ENCODE measurements around the gene MMD2.

The MMD2 gene

GRCh38 chr7:4943297-4943696 is 15.7 kb downstream of the MMD2 start:
- H3K4me3 ChIP-seq (ENCODE audit: control insufficient read depth, low read depth, low read length): no peak overlapping the region
- TF ChIP-seq CTCF (conservative IDR thresholded peaks at IDR 0.05; ENCODE audit: control insufficient read depth, insufficient read depth, low read depth, low read length): no peak
- no peak for DNase-seq (ENCODE audit: low read depth)

GRCh38 chr7:4939971-4940728 is 18.8 kb downstream of the MMD2 start:
- no peak overlapping the region for H3K4me3 ChIP-seq (ENCODE audit: control insufficient read depth, low read depth, low read length)
- no peak for DNase-seq (ENCODE audit: low read depth)
- TF ChIP-seq CTCF (conservative IDR thresholded peaks at IDR 0.05; ENCODE audit: control insufficient read depth, insufficient read depth, low read depth, low read length): no peak

GRCh38 chr7:4937411-4937810 is 21.6 kb downstream of the MMD2 start:
- TF ChIP-seq CTCF (conservative IDR thresholded peaks at IDR 0.05; ENCODE audit: control insufficient read depth, insufficient read depth, low read depth, low read length): no peak
- DNase-seq (ENCODE audit: low read depth): no peak
- H3K4me3 ChIP-seq (ENCODE audit: control insufficient read depth, low read depth, low read length): no peak overlapping the region

GRCh38 chr7:4934419-4935025 is 24.5 kb downstream of the MMD2 start:
- DNase-seq (ENCODE audit: low read depth): no peak
- TF ChIP-seq CTCF (conservative IDR thresholded peaks at IDR 0.05; ENCODE audit: control insufficient read depth, insufficient read depth, low read depth, low read length): no peak

GRCh38 chr7:4931943-4932342 is 27.0 kb downstream of the MMD2 start:
- DNase-seq (ENCODE audit: low read depth): no peak
- H3K4me3 ChIP-seq (ENCODE audit: control insufficient read depth, low read depth, low read length): no peak overlapping the region
- no peak for TF ChIP-seq CTCF (conservative IDR thresholded peaks at IDR 0.05; ENCODE audit: control insufficient read depth, insufficient read depth, low read depth, low read length)

More at GRCh38 chr7:4934419-4935025, 24.5 kb downstream of the MMD2 start:
- no peak overlapping the region for H3K4me3 ChIP-seq (ENCODE audit: control insufficient read depth, low read depth, low read length)

- no peak overlapping the region for H3K4me3 ChIP-seq (ENCODE audit: control insufficient read depth, low read depth, low read length)
- TF ChIP-seq CTCF (conservative IDR thresholded peaks at IDR 0.05; ENCODE audit: control insufficient read depth, insufficient read depth, low read depth, low read length): no peak
- DNase-seq (ENCODE audit: low read depth): no peak
Observed at GRCh38 chr7:4929005-4929404, 30.0 kb downstream of the MMD2 start.

Data from fibroblast of mammary gland (primary cell).